PC-9 (cell line): ENCODE measurements around the gene ZYG11A.

Experiments used
- EZH2 ChIP-seq: fragments of 200-600 bp; sonication (generic); IDR thresholded peaks from 2 replicates; pipeline ENCODE4 v1.8.0; 2017; ENCODE audit warnings: antibody characterized with exemption, low read depth
- TF ChIP-seq, protein P1 (sequence below): fragments of 200-600 bp; sonication (generic); conservative IDR thresholded peaks from 2 replicates; pipeline ENCODE4 v1.6.1; 2017; ENCODE audit warnings: mixed run types, antibody characterized with exemption, mild to moderate bottlenecking, moderate library complexity

DNA sequence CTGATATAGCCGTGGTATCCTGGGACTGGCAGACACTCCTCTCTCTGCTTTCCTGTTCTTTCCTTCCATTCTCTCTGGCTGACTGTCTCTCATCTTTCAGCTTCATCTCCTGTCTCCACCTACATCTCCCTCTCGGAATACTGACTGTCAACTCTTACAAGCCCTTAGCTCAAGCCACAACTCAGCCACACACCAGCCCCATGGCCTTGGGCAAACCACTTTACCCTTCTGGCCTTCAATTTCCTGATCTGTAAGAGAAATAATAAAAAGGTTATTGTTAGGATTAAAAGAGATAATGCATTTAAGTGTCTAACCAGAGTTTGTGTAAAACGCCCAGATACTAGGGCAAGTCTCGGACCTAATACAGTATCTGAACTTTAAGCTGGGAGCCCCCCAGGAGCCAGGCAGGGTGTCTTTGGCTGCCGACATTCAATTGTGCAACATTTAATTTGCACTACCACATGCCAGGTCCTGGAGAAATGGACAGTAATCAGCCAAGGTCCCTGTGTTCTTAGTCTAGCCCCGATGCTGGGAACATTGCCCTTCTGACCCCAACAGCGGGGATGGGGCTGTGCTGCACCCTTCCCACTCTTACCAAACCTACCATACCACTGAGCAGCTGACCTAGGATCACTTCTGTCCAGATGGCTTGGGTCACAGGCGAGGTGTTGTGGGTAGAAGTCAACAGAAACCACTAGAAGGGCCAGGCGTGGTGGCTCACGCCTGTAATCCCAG is 73.8 kb downstream of the ZYG11A start:
- TF ChIP-seq, protein P1, sequence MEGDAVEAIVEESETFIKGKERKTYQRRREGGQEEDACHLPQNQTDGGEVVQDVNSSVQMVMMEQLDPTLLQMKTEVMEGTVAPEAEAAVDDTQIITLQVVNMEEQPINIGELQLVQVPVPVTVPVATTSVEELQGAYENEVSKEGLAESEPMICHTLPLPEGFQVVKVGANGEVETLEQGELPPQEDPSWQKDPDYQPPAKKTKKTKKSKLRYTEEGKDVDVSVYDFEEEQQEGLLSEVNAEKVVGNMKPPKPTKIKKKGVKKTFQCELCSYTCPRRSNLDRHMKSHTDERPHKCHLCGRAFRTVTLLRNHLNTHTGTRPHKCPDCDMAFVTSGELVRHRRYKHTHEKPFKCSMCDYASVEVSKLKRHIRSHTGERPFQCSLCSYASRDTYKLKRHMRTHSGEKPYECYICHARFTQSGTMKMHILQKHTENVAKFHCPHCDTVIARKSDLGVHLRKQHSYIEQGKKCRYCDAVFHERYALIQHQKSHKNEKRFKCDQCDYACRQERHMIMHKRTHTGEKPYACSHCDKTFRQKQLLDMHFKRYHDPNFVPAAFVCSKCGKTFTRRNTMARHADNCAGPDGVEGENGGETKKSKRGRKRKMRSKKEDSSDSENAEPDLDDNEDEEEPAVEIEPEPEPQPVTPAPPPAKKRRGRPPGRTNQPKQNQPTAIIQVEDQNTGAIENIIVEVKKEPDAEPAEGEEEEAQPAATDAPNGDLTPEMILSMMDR = no peak
- no peak for TF ChIP-seq EZH2
